Retinal pigment epithelial cell (primary cell): ENCODE measurements around the gene SLC35B3.
"Not testable (repeated sequence)": the region's sequence is repeated elsewhere in the genome, so short reads cannot be mapped to it uniquely, and the experiment has no call there.

Source experiments
- DNase-seq: peaks from one replicate; pipeline ENCODE4 v3.0.0-alpha.2; 2010; ENCODE audit warnings: low read depth
- H3K4me3 ChIP-seq: 2 replicates; pipeline ENCODE4 v1.5.1; 2011; ENCODE audit warnings: mild to moderate bottlenecking, low read length, control low read depth, moderate library complexity
- CTCF ChIP-seq: conservative IDR thresholded peaks from 2 replicates; pipeline ENCODE4 v1.5.1; 2011; ENCODE audit warnings: low read depth, low read length, control low read depth, inconsistent platforms

SLC35B3 gene

GRCh38 chr6:8462694-8463093 is 27.3 kb upstream of the SLC35B3 start:
- no peak for TF ChIP-seq CTCF
- no peak overlapping the region for H3K4me3 ChIP-seq
- DNase-seq = no peak

DNA sequence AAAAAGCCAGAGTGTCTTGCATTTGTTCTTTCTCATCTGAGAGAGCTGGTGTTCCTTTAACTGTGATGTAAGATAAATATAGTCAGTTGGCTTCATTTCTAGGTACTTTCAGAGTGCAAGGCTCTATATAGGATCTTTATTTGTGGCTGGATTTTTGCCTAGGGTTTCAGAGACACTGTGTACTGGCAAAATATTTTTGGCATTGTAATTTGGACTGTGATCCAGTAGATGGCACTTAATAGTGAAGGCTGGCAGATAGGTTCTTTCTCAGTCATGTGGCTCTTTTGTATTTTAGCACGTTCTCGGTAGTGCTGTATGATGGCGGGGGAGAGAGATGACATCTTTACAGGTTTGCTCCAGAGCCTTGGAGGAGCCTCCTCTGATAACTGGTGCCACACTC is 26.8 kb upstream of the SLC35B3 start:
- no peak for DNase-seq
- no peak overlapping the region for H3K4me3 ChIP-seq
- peak; percentile 5 for TF ChIP-seq CTCF

- TF ChIP-seq CTCF = no peak
- no peak for DNase-seq
- H3K4me3 ChIP-seq = no peak overlapping the region
Measured at GRCh38 chr6:8446391-8446790, 11.0 kb upstream of the SLC35B3 start.

DNA sequence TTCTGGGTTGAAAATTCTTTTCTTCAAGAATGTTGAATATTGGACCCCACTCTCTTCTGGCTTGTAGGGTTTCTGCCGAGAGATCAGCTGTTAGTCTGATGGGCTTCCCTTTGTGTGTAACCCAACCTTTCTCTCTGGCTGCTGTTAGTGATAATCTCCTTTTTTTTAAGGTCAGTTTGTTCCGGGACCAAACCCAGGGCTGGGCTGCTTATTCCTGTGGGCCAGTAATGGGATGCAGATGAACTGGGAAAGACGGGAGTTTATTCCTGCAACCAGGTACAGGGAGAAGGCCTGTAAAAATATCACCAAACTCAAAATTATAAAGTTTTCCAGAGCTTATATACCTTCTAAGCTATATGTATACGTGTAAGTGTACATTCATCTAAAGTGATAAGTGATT is 10.6 kb upstream of the SLC35B3 start:
- not testable (repeated sequence) for DNase-seq

GRCh38 chr6:8442150-8442549 is 6.8 kb upstream of the SLC35B3 start:
- no peak for TF ChIP-seq CTCF
- H3K4me3 ChIP-seq = no peak overlapping the region
- DNase-seq = no peak

More for the DNA sequence above, 10.6 kb upstream of the SLC35B3 start:
- H3K4me3 ChIP-seq = not testable (repeated sequence)

GRCh38 chr6:8441452-8441851 is 6.1 kb upstream of the SLC35B3 start:
- no peak for DNase-seq
- TF ChIP-seq CTCF = no peak
- H3K4me3 ChIP-seq = no peak overlapping the region

DNA sequence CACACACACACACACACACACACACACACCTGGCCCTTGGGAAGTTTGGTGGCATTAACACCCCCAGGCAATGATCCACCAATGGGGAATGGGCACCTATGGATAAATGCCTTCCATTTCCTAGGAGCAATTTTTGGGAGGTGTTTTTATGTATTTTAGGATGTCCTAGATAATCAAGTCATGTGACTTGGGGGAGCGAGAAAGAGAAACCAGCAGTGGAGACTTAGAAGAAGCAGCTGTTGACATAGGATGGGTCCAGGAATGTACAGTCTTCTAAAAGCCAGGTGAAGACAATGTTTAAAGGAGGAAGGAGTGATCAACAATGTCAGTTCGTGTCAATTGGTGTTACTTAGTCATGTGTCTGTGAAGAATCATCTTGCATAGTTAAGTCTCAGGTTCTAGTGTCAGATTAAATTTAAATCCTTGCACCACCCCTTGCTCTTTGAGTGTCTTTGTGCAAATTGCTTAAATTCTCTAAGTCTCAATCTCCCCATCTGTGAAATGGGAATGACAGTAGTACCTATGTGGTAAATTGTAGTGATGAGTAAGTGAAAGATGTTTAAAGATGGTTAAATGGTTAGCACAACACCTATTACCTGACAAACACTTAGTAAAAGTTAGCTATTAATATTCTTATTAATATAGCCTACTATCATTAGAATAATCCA is 4.4 kb upstream of the SLC35B3 start:
- no peak for DNase-seq

More for the DNA sequence above, 4.4 kb upstream of the SLC35B3 start:
- no peak overlapping the region for H3K4me3 ChIP-seq
- TF ChIP-seq CTCF = no peak
